ENCODE measurements around the gene HIGD1B.

- TF ChIP-seq CTCF (IDR thresholded peaks at IDR 0.05): no peak
- no peak for TF ChIP-seq POLR2A (IDR thresholded peaks at IDR 0.05)
Observed at GRCh38 chr17:44829523-44830358, 17.9 kb upstream of the HIGD1B start, which contains the start of gene GJC1.

Measured in body of pancreas (tissue), 4 donors.